ENCODE measurements around the gene SWAP70.

The SWAP70 gene

GRCh38 chr11:9651481-9651880, 12.4 kb upstream of the SWAP70 start:
- no peaks in the 10 kb centered on the region for H3K36me3 ChIP-seq (ENCODE audit: insufficient read depth, low read length)
- H3K27me3 ChIP-seq (ENCODE audit: insufficient read depth, low read length): no peaks in the 10 kb centered on the region
- no peaks in the 10 kb centered on the region for H3K4me1 ChIP-seq (ENCODE audit: control insufficient read depth, insufficient read depth, low read length, unreplicated experiment)
- no peak overlapping the region for H2AFZ ChIP-seq (ENCODE audit: low read length, unreplicated experiment)
- no peak overlapping the region for H3K27ac ChIP-seq (ENCODE audit: low read depth, low read length)
- no peak overlapping the region for H3K4me3 ChIP-seq (ENCODE audit: low read depth, low read length)
- H3K79me2 ChIP-seq (ENCODE audit: control insufficient read depth, insufficient read depth, low read length, unreplicated experiment): no peaks in the 10 kb centered on the region

GRCh38 chr11:9651899-9652748, 11.8 kb upstream of the SWAP70 start:
- no peaks in the 10 kb centered on the region for H3K79me2 ChIP-seq (ENCODE audit: control insufficient read depth, insufficient read depth, low read length, unreplicated experiment)
- H2AFZ ChIP-seq (ENCODE audit: low read length, unreplicated experiment): no peak overlapping the region
- H3K4me1 ChIP-seq (ENCODE audit: control insufficient read depth, insufficient read depth, low read length, unreplicated experiment): no peaks in the 10 kb centered on the region
- H3K27me3 ChIP-seq (ENCODE audit: insufficient read depth, low read length): no peaks in the 10 kb centered on the region
- H3K27ac ChIP-seq (ENCODE audit: low read depth, low read length): no peak overlapping the region
- H3K36me3 ChIP-seq (ENCODE audit: insufficient read depth, low read length): no peaks in the 10 kb centered on the region
- H3K4me3 ChIP-seq (ENCODE audit: low read depth, low read length): no peak overlapping the region

- Histone ChIP-seq H3K27me3 (ENCODE audit: insufficient read depth, low read length) (no peaks in the 10 kb centered on the region), H3K79me2 (ENCODE audit: control insufficient read depth, insufficient read depth, low read length, unreplicated experiment) (no peaks in the 10 kb centered on the region), H3K36me3 (ENCODE audit: insufficient read depth, low read length) (no peaks in the 10 kb centered on the region), H3K4me3 (ENCODE audit: low read depth, low read length) (no peak overlapping the region), H2AFZ (ENCODE audit: low read length, unreplicated experiment) (no peak overlapping the region), H3K27ac (ENCODE audit: low read depth, low read length) (no peak overlapping the region), H3K4me1 (ENCODE audit: control insufficient read depth, insufficient read depth, low read length, unreplicated experiment) (no peaks in the 10 kb centered on the region)
Observed at GRCh38 chr11:9653871-9654270, 10.0 kb upstream of the SWAP70 start.

- Histone ChIP-seq H3K27me3 (ENCODE audit: insufficient read depth, low read length) (no peaks in the 10 kb centered on the region), H3K36me3 (ENCODE audit: insufficient read depth, low read length) (no peaks in the 10 kb centered on the region), H3K4me3 (ENCODE audit: low read depth, low read length) (no peak overlapping the region), H3K79me2 (ENCODE audit: control insufficient read depth, insufficient read depth, low read length, unreplicated experiment) (no peaks in the 10 kb centered on the region), H3K4me1 (ENCODE audit: control insufficient read depth, insufficient read depth, low read length, unreplicated experiment) (no peaks in the 10 kb centered on the region), H2AFZ (ENCODE audit: low read length, unreplicated experiment) (no peak overlapping the region), H3K27ac (ENCODE audit: low read depth, low read length) (no peak overlapping the region)
Observed at GRCh38 chr11:9656864-9657263, 7.0 kb upstream of the SWAP70 start.

GRCh38 chr11:9657531-9657930, 6.3 kb upstream of the SWAP70 start:
- Histone ChIP-seq H3K36me3 (ENCODE audit: insufficient read depth, low read length) (no peaks in the 10 kb centered on the region), H3K27ac (ENCODE audit: low read depth, low read length) (no peak overlapping the region), H3K79me2 (ENCODE audit: control insufficient read depth, insufficient read depth, low read length, unreplicated experiment) (no peaks in the 10 kb centered on the region), H2AFZ (ENCODE audit: low read length, unreplicated experiment) (no peak overlapping the region), H3K4me3 (ENCODE audit: low read depth, low read length) (no peak overlapping the region), H3K27me3 (ENCODE audit: insufficient read depth, low read length) (no peaks in the 10 kb centered on the region), H3K4me1 (ENCODE audit: control insufficient read depth, insufficient read depth, low read length, unreplicated experiment) (no peaks in the 10 kb centered on the region)

GRCh38 chr11:9660886-9661285, 3.0 kb upstream of the SWAP70 start:
- Histone ChIP-seq H2AFZ (ENCODE audit: low read length, unreplicated experiment) (no peak overlapping the region), H3K36me3 (ENCODE audit: insufficient read depth, low read length) (peaks cover 3% of the 10 kb centered on the region; the same call in 1 of the 2 replicates), H3K79me2 (ENCODE audit: control insufficient read depth, insufficient read depth, low read length, unreplicated experiment) (peaks cover 21% of the 10 kb centered on the region), H3K27ac (ENCODE audit: low read depth, low read length) (no peak overlapping the region), H3K27me3 (ENCODE audit: insufficient read depth, low read length) (no peaks in the 10 kb centered on the region), H3K4me3 (ENCODE audit: low read depth, low read length) (no peak overlapping the region), H3K4me1 (ENCODE audit: control insufficient read depth, insufficient read depth, low read length, unreplicated experiment) (peaks cover 5% of the 10 kb centered on the region)

- Histone ChIP-seq H2AFZ (ENCODE audit: low read length, unreplicated experiment) (peak overlapping the region; percentile 17), H3K27me3 (ENCODE audit: insufficient read depth, low read length) (no peaks in the 10 kb centered on the region), H3K4me3 (ENCODE audit: low read depth, low read length) (no peak overlapping the region), H3K79me2 (ENCODE audit: control insufficient read depth, insufficient read depth, low read length, unreplicated experiment) (peaks cover 34% of the 10 kb centered on the region), H3K27ac (ENCODE audit: low read depth, low read length) (no peak overlapping the region), H3K36me3 (ENCODE audit: insufficient read depth, low read length) (peaks cover 11% of the 10 kb centered on the region), H3K4me1 (ENCODE audit: control insufficient read depth, insufficient read depth, low read length, unreplicated experiment) (peaks cover 5% of the 10 kb centered on the region)
Observed at GRCh38 chr11:9662273-9662672, 1.6 kb upstream of the SWAP70 start.

- H3K79me2 ChIP-seq (ENCODE audit: control insufficient read depth, insufficient read depth, low read length, unreplicated experiment): peaks cover 55% of the 10 kb centered on the region
Observed at GRCh38 chr11:9664276-9665171, 647 bp downstream of the SWAP70 start.

GRCh38 chr11:9665749-9666148, 1.9 kb downstream of the SWAP70 start:
- H3K79me2 ChIP-seq (ENCODE audit: control insufficient read depth, insufficient read depth, low read length, unreplicated experiment): peaks cover 65% of the 10 kb centered on the region
- no peak overlapping the region for H3K27ac ChIP-seq (ENCODE audit: low read depth, low read length)
- H3K4me3 ChIP-seq (ENCODE audit: low read depth, low read length): peak overlapping the region; percentile 85
- H3K27me3 ChIP-seq (ENCODE audit: insufficient read depth, low read length): no peaks in the 10 kb centered on the region
- peaks cover 5% of the 10 kb centered on the region for H3K4me1 ChIP-seq (ENCODE audit: control insufficient read depth, insufficient read depth, low read length, unreplicated experiment)
- H2AFZ ChIP-seq (ENCODE audit: low read length, unreplicated experiment): no peak overlapping the region
- peaks cover 15% of the 10 kb centered on the region for H3K36me3 ChIP-seq (ENCODE audit: insufficient read depth, low read length)

More at GRCh38 chr11:9664276-9665171, 647 bp downstream of the SWAP70 start:
- H3K27ac ChIP-seq (ENCODE audit: low read depth, low read length): peak overlapping the region; percentile 44
- H3K4me1 ChIP-seq (ENCODE audit: control insufficient read depth, insufficient read depth, low read length, unreplicated experiment): peaks cover 5% of the 10 kb centered on the region
- peak overlapping the region; percentile 85 for H3K4me3 ChIP-seq (ENCODE audit: low read depth, low read length)
- peaks cover 15% of the 10 kb centered on the region for H3K36me3 ChIP-seq (ENCODE audit: insufficient read depth, low read length)
- H2AFZ ChIP-seq (ENCODE audit: low read length, unreplicated experiment): peak overlapping the region; percentile 45
- no peaks in the 10 kb centered on the region for H3K27me3 ChIP-seq (ENCODE audit: insufficient read depth, low read length)

- peaks cover 66% of the 10 kb centered on the region for H3K79me2 ChIP-seq (ENCODE audit: control insufficient read depth, insufficient read depth, low read length, unreplicated experiment)
- peaks cover 15% of the 10 kb centered on the region for H3K36me3 ChIP-seq (ENCODE audit: insufficient read depth, low read length)
- H2AFZ ChIP-seq (ENCODE audit: low read length, unreplicated experiment): no peak overlapping the region
- no peak overlapping the region for H3K4me3 ChIP-seq (ENCODE audit: low read depth, low read length)
- H3K27ac ChIP-seq (ENCODE audit: low read depth, low read length): no peak overlapping the region
- H3K4me1 ChIP-seq (ENCODE audit: control insufficient read depth, insufficient read depth, low read length, unreplicated experiment): no peaks in the 10 kb centered on the region
- no peaks in the 10 kb centered on the region for H3K27me3 ChIP-seq (ENCODE audit: insufficient read depth, low read length)
Observed at GRCh38 chr11:9669954-9670353, 6.1 kb downstream of the SWAP70 start.
